ENCODE measurements around the gene CHRNA4.

CHRNA4 gene

GRCh38 chr20:63328718-63329275 is 32.4 kb downstream of the CHRNA4 start:
- Histone ChIP-seq H3K4me3 (ENCODE audit: low read length, poor library complexity, severe bottlenecking) (no peak overlapping the region), H3K79me2 (ENCODE audit: insufficient read depth, low read length) (no peaks in the 10 kb centered on the region), H3F3A (ENCODE audit: low read depth) (no peaks in the 10 kb centered on the region), H2AFZ (ENCODE audit: low read length) (no peak overlapping the region), H3K36me3 (ENCODE audit: insufficient read depth, low read length) (no peaks in the 10 kb centered on the region), H3K4me1 (ENCODE audit: insufficient read depth, low read length, poor library complexity, severe bottlenecking) (peaks cover 13% of the 10 kb centered on the region), H3K9ac (ENCODE audit: low read depth, low read length, poor library complexity, severe bottlenecking) (no peak overlapping the region), H4K20me1 (ENCODE audit: insufficient read depth, low read length, poor library complexity, severe bottlenecking) (no peaks in the 10 kb centered on the region), H3K27me3 (ENCODE audit: insufficient read depth, low read length, poor library complexity, severe bottlenecking) (no peaks in the 10 kb centered on the region), H3K9me3 (ENCODE audit: insufficient read depth, low read depth, low read length) (no peaks in the 10 kb centered on the region; the same call in 1 of the 2 replicates), H3K4me2 (ENCODE audit: low read depth, low read length, poor library complexity, severe bottlenecking) (no peak overlapping the region), H3K9me2 (replicated peaks; ENCODE audit: low read depth, low read length) (no peaks in the 10 kb centered on the region)
- no peak for TF ChIP-seq CTCF (conservative IDR thresholded peaks at IDR 0.05; ENCODE audit: low read length)
- no peak for TF ChIP-seq EZH2phosphoT487 (IDR thresholded peaks at IDR 0.05; ENCODE audit: borderline replicate concordance)

- H2AFZ ChIP-seq (ENCODE audit: low read length), result no peak overlapping the region
- no peaks in the 10 kb centered on the region for H3K9me2 ChIP-seq (replicated peaks; ENCODE audit: low read depth, low read length)
- no peak overlapping the region for H3K4me3 ChIP-seq (ENCODE audit: low read length, poor library complexity, severe bottlenecking)
- no peaks in the 10 kb centered on the region for H3K36me3 ChIP-seq (ENCODE audit: insufficient read depth, low read length)
- no peaks in the 10 kb centered on the region for H3K79me2 ChIP-seq (ENCODE audit: insufficient read depth, low read length)
- TF ChIP-seq EZH2phosphoT487 (IDR thresholded peaks at IDR 0.05; ENCODE audit: borderline replicate concordance) (no peak), CTCF (conservative IDR thresholded peaks at IDR 0.05; ENCODE audit: low read length) (no peak)
- peaks cover 13% of the 10 kb centered on the region for H3K4me1 ChIP-seq (ENCODE audit: insufficient read depth, low read length, poor library complexity, severe bottlenecking)
- H4K20me1 ChIP-seq (ENCODE audit: insufficient read depth, low read length, poor library complexity, severe bottlenecking), result no peaks in the 10 kb centered on the region
- H3K9ac ChIP-seq (ENCODE audit: low read depth, low read length, poor library complexity, severe bottlenecking), result no peak overlapping the region
- H3F3A ChIP-seq (ENCODE audit: low read depth), result no peaks in the 10 kb centered on the region
- H3K27me3 ChIP-seq (ENCODE audit: insufficient read depth, low read length, poor library complexity, severe bottlenecking), result no peaks in the 10 kb centered on the region
- no peaks in the 10 kb centered on the region; the same call in 1 of the 2 replicates for H3K9me3 ChIP-seq (ENCODE audit: insufficient read depth, low read depth, low read length)
- no peak overlapping the region for H3K4me2 ChIP-seq (ENCODE audit: low read depth, low read length, poor library complexity, severe bottlenecking)
These were observed 33.0 kb downstream of the CHRNA4 start for GRCh38 chr20:63328026-63328700.

- Histone ChIP-seq H3K4me3 (ENCODE audit: low read length, poor library complexity, severe bottlenecking) (no peak overlapping the region), H3K4me1 (ENCODE audit: insufficient read depth, low read length, poor library complexity, severe bottlenecking) (peaks cover 13% of the 10 kb centered on the region), H3K4me2 (ENCODE audit: low read depth, low read length, poor library complexity, severe bottlenecking) (no peak overlapping the region), H3K36me3 (ENCODE audit: insufficient read depth, low read length) (no peaks in the 10 kb centered on the region), H3F3A (ENCODE audit: low read depth) (no peaks in the 10 kb centered on the region), H4K20me1 (ENCODE audit: insufficient read depth, low read length, poor library complexity, severe bottlenecking) (no peaks in the 10 kb centered on the region), H3K79me2 (ENCODE audit: insufficient read depth, low read length) (no peaks in the 10 kb centered on the region), H3K9ac (ENCODE audit: low read depth, low read length, poor library complexity, severe bottlenecking) (no peak overlapping the region), H3K27me3 (ENCODE audit: insufficient read depth, low read length, poor library complexity, severe bottlenecking) (no peaks in the 10 kb centered on the region), H3K9me2 (replicated peaks; ENCODE audit: low read depth, low read length) (no peaks in the 10 kb centered on the region), H2AFZ (ENCODE audit: low read length) (no peak overlapping the region), H3K9me3 (ENCODE audit: insufficient read depth, low read depth, low read length) (no peaks in the 10 kb centered on the region)
- TF ChIP-seq EZH2phosphoT487 (IDR thresholded peaks at IDR 0.05; ENCODE audit: borderline replicate concordance) (no peak), CTCF (conservative IDR thresholded peaks at IDR 0.05; ENCODE audit: low read length) (no peak)
These were observed 33.9 kb downstream of the CHRNA4 start for GRCh38 chr20:63327231-63327745.

Measured in Loucy (cell line).